Mononuclear cell (primary cell): ENCODE measurements around the gene DPM2. TPM values are rescaled to one million over a fixed set of nuclear protein-coding genes. Genes with fewer than 3 reads are reported as not detected.
A peak's percentile ranks its signal among the peaks of the same experiment; 100 is the strongest.

ENCODE experiments used
- H3K27me3 ChIP-seq: 2 replicates; pipeline ENCODE4 v1.6.0; 2011; ENCODE audit warnings: low read length, control low read depth; ENCODE audit not compliant: insufficient read depth
- H3K4me1 ChIP-seq: 2 replicates; pipeline ENCODE4 v1.5.1; 2011; ENCODE audit warnings: mild to moderate bottlenecking, low read length, control low read depth; ENCODE audit not compliant: insufficient read depth
- H3K4me3 ChIP-seq: 2 replicates; pipeline ENCODE4 v1.5.1; 2011; ENCODE audit warnings: mild to moderate bottlenecking, low read length, moderate library complexity
- H3K9me3 ChIP-seq: 2 replicates; pipeline ENCODE4 v1.5.1; 2011; ENCODE audit warnings: low read depth, mild to moderate bottlenecking, control low read depth, low read length
- total RNA-seq: library from RNA; depleted of rRNA; stranded (reverse); fragments of >200 nt; gene quantifications from one replicate; pipeline ENCODE4 v1.2.3, GENCODE V29; 2012

DPM2 gene, protein sequence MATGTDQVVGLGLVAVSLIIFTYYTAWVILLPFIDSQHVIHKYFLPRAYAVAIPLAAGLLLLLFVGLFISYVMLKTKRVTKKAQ
- total RNA-seq = 12.7 TPM

DNA sequence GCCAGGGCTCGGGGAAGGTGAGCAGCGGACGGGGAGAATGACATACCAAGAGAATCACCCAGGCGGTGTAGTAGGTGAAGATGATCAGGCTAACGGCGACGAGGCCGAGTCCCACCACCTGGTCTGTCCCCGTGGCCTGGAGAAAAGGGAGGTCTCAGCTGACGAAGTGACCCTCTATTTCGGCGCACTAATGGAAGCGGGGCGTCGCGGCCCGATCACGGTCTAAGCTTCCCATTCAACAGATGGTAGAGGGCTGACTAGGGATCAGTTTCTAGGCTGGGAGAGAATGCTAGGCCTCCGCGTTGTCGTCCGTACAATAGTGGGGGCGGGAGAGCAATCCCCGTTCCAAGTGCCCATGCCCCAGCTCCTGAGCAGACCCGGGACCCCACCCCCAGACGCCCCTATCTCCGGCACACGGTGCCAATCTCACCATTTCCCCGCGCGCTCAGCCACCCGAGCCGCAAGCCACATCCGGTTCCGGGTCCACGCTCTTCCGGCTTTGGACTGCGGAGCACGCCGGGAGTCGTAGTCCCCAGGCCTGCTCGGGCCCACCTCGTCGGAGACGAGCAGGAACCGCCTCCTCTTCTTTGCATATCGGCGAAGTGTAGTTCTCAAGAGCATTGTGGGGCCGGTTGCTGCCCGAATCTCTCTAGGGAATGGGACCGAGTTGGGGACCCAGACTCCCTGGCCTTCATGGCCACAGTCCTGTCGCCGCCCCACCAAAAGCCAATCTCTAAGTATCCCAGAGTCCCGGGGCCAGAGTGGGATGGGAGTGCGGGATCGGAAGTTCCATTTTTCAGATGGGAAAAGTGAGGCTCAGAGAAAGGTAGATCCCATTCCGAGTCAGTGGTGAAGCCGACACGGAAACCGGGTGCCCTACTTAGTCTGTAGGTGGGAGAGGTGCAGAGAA is at the start of gene DPM2:
Gene DPM2, minus strand, starts transcription at position 467 of the 910 bp plus-strand sequence. Its CDS starts 34 bp downstream, at position 433.
- Histone ChIP-seq H3K4me1 (peaks cover 30% of the 10 kb centered on the region), H3K9me3 (no peaks in the 10 kb centered on the region), H3K4me3 (peak within 1 kb of the TSS; percentile 61), H3K27me3 (no peaks in the 10 kb centered on the region)

DNA sequence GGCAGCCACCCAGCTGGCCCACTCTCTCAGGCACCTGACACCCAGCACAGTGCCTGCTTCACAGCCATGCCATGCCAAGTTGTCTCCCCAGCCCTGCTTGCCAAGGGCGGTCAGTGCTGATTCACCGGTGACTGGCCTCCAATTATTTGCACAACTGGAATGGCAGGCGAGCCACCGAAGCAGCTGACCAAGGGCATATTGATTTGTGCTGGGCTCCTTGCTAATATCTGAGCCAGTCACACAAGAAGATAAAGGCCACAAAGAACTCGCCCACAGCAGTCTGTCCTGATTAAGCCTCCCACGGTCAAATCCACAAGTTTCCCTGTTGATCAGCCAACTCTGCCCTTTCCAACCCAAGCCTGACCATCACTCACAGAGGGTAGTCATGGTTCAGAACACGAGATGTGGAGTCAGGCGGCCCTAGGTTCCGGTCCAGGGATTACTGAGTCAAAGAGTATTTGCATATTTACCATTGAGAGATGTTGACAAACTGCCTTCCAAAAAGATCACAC is 49.5 kb upstream of the DPM2 start:
- Histone ChIP-seq H3K9me3 (no peaks in the 10 kb centered on the region), H3K4me1 (peaks cover 40% of the 10 kb centered on the region), H3K4me3 (no peak overlapping the region), H3K27me3 (no peaks in the 10 kb centered on the region)

DNA sequence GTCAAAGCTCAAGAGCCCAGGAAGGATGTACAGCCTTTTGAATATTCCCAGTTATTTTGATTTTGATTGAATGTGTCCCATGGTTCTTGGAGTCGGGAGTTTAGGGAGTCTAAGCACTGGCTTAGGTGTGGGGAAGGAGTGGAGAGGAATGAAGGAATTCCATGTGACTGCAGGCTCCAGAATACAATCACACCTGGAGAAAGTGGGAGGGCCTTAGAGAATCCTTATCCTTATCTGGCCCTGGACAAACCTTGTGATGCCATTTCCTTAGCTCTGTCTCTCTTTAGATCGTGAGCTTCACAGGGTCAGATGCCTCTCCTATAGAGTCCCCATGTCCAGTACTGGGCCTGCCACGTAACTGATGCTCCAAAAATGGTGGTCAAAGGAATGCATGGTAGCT is 47.4 kb upstream of the DPM2 start:
- Histone ChIP-seq H3K9me3 (no peaks in the 10 kb centered on the region), H3K4me1 (peaks cover 38% of the 10 kb centered on the region), H3K4me3 (no peak overlapping the region), H3K27me3 (no peaks in the 10 kb centered on the region)

DNA sequence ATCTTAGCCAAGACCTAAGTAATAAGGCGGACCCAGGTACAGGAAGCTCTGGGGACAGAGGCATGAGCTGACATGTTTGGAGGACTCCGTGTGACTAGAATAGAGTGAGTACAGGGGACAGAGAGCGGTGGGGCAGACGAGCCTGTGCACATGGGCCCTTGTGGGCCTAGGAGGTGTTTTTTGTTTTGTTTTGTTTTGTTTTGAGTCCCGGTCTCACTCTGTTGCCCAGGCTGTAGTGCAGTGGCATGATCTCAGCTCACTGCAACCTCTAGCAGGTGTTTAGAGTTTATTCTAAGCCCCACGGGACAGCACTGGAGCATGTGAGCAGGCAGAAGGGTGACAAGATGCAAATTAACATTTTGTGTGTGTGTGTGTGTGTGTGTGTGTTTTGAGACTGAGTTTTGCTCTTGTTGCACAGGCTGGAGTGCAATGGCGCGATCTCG is 46.2 kb upstream of the DPM2 start:
- no peaks in the 10 kb centered on the region for H3K9me3 ChIP-seq
- H3K4me3 ChIP-seq = no peak overlapping the region
- peaks cover 50% of the 10 kb centered on the region for H3K4me1 ChIP-seq
- H3K27me3 ChIP-seq = no peaks in the 10 kb centered on the region

DNA sequence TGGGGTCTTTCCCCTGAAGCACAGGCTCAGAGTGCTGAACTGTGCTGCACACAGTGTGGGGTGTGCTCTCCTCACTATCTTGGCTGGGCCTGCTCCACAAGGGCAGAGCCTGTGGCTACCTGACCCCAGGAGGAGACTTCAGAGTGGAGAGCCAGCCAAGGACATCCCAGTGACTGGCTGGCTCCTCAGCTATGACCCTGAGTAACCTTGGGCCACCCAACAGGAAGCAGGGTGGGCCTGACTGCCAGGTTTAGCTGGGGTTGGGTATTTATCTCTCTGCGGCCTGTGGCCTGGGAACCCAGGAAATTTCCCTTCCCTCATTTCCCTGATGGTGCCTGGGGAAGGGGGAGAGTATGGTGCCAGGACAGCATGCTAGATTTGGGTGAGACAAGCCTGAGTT is 45.3 kb upstream of the DPM2 start:
- Histone ChIP-seq H3K4me1 (peaks cover 59% of the 10 kb centered on the region), H3K27me3 (no peaks in the 10 kb centered on the region), H3K9me3 (no peaks in the 10 kb centered on the region), H3K4me3 (no peak overlapping the region)

DNA sequence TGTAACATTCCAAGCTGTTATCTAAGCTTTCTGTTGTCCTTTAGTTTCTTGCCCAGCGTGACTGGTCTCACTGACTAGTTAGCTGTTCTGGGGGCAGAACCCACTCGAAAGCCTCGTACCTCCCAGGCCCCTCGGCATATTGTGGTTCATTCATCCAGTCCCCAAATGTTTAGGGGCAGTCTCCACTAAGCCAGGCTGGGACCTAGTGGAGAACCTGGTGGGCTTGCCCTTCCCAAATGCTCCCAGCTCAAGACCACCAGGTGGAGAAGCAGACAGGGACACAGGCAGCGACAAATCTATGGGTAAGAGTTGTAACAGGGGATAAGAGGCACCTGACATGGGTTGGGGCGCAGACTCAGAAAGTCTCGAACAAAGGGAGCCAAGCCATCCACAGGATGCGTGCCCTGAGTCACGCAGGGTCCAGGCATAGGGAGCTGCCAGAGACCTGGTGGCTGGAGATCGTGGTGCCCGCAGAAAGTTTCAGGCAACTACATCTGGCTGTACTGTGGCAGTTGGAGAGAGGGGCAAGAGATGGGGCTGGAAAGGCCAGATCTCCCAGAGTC is 44.0 kb upstream of the DPM2 start:
- Histone ChIP-seq H3K4me3 (peak overlapping the region; percentile 62), H3K27me3 (no peaks in the 10 kb centered on the region), H3K4me1 (peaks cover 72% of the 10 kb centered on the region), H3K9me3 (no peaks in the 10 kb centered on the region)

DNA sequence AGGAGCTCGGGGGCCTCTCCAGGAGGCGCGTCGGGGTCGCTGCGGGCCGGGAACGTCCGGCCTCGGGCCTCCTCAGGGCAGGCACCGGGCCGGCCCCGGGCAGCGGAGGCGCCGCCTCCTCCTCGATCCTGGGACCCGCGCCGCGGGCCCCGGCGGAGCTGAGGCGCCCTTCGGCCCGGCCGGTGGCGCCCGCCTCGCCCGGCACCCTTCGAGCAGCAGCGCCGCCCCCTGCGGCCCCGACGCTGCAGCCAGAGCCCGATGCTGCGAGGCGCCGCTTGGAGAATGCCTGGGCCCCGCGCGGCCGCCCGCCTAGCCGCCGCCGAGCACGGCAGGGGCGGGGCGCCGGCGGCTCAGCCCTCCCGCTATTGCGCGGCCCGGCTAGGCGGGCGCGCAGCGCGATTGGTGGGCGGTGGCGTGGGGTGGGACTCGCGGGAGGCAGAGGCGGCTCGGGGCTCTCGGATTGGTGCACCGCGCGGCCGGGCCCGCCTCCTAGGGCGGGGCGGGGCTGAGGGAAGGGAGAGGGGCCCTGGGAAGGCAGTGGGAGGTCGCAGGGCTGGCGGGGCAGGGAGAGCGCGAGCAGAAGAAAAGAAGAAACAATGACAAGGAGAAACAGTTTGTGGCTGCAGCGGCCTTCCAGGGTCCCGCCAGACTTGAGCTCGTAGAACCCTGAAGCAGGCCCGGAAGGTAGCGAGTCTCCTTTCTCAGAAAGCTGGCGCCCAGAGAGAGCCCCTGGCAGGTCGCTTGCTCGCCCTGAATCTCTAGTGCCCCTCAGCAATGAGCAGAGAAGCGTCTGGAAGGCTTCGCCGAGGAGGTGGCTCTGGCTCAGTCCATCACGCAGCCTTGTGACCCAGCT is 43.3 kb upstream of the DPM2 start, which contains the start of gene EEIG1:
Gene EEIG1, minus strand, starts transcription at position 284 of the 853 bp plus-strand sequence. CDS start 852 bp downstream, outside the sequence.
- H3K27me3 ChIP-seq = no peaks in the 10 kb centered on the region
- no peaks in the 10 kb centered on the region for H3K9me3 ChIP-seq
- H3K4me3 ChIP-seq = peak within 1 kb of the TSS; percentile 62
- peaks cover 79% of the 10 kb centered on the region for H3K4me1 ChIP-seq

DNA sequence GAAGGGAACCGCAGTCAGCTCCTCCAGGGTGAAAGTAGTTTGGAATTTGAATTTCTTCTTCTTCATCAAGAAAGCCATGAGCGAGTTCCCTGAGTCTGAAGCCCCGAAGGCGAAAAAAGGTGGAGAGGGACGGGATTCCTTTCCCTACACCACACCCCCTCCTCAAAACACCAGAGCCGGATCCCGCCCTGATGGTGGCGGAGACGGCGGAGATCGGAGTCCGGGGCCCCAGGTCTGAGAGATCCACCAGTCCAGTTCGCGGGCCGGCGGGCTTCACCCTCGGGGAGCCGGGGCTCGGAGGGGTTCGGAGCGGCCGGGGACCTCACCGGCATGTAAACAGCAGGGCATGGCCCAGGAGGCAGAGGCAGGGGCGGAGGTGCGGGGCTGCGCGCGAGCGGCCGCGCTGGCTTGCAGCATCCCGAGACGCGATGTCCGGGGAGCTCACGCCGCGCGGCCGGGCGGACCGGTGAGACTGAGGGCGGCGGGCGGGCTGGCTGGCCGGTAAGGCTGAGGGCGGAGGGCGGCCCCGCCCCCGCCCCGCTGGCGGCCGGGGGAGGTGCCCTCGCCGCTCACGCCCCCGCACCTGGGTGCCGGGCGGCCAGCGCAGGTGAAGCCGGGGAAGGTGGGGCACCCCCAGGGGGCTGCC is 42.5 kb upstream of the DPM2 start:
- H3K27me3 ChIP-seq = no peaks in the 10 kb centered on the region
- peaks cover 86% of the 10 kb centered on the region for H3K4me1 ChIP-seq
- H3K4me3 ChIP-seq = peak overlapping the region; percentile 62
- no peaks in the 10 kb centered on the region for H3K9me3 ChIP-seq

DNA sequence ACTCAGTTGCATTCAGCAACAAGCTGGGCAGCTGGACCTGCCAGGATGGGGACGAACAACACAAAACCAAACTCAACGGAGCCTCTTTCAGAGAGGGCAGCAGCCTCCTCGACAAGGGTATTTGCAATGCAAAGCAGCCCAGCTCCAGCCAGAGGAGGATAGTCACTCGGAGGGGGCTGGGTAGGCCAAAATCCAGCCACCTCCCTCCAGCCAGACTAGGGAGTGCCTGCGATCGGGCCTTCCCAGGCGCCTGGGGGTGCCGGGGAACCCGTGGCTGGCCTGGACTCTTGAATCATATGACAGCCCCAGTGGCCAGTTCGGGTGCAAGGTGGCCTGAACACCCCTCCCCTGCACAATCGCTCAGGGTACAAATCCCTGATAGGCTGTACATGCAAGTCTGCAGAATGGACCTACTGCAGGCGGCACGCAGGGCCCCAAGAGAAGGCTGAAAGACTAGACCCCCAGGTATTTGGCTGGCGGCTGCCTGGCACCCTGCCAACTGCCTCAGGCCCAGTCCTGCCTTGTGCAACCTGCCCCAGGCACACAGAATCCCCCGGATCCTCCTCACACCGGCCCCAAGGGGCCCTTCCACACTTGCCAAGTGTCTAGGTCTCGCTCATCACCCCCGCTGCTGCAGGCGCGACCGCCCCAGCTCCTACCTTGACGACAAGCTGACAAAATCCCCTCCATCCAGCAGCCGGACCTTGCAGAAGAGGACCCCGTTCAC is 41.8 kb upstream of the DPM2 start:
- Histone ChIP-seq H3K27me3 (no peaks in the 10 kb centered on the region), H3K4me1 (peaks cover 89% of the 10 kb centered on the region), H3K4me3 (peak overlapping the region; percentile 62), H3K9me3 (no peaks in the 10 kb centered on the region)

DNA sequence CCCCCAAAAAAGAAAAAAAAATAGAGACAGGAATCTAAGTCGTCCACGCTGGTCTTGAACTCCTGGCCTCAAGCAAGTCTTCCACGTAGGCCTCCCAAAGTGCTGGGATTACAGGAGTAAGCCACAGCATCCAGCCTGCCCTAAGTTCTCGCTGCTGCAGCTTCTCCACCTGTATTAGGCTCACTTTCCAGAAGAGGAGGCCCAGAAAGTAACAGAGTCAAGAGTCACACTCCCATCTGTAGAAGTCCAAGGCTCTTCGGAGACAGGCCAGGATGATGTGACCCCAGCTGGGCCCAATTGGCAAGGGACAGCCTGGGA is 41.3 kb upstream of the DPM2 start:
- Histone ChIP-seq H3K4me3 (peak overlapping the region; percentile 62), H3K27me3 (no peaks in the 10 kb centered on the region), H3K4me1 (peaks cover 90% of the 10 kb centered on the region), H3K9me3 (no peaks in the 10 kb centered on the region)

DNA sequence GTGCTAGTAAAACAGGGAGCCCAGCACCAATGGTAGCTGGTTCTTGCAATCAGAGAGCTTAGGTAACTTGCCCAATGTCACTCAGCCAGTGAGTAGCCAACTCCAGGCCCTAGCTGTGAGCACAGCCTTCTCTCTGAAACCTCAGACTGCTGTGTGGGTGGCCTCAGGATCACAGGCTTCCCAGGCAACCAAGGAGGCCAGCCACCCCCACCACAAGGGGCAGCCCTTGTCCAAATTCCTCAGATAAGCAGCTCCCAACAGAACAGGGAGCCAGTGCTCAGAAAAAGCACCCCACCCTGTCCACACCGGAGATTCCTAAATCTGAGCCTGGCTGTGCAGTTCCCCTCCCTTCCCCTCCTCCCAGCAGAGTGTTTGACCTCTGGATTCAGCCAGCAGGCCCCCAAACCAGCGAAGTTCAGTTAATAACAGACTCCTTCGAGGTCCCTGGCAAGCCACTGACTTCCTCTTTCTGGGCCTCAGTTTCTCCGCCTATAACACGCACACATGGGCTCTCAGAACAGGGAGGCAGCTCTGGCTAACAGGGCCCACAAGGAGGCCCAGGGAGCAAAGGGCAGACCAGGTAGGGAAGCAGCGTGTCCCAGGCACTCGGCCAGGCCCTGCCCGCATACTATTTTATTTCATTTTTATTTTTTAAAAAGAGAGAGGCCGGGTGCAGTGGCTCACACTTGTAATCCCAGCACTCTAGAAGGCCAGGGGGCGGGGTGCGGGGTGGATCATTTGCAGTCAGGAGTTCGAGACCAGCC is 40.4 kb upstream of the DPM2 start:
- Histone ChIP-seq H3K27me3 (no peaks in the 10 kb centered on the region), H3K9me3 (no peaks in the 10 kb centered on the region), H3K4me1 (peaks cover 89% of the 10 kb centered on the region), H3K4me3 (peak overlapping the region; percentile 62)

DNA sequence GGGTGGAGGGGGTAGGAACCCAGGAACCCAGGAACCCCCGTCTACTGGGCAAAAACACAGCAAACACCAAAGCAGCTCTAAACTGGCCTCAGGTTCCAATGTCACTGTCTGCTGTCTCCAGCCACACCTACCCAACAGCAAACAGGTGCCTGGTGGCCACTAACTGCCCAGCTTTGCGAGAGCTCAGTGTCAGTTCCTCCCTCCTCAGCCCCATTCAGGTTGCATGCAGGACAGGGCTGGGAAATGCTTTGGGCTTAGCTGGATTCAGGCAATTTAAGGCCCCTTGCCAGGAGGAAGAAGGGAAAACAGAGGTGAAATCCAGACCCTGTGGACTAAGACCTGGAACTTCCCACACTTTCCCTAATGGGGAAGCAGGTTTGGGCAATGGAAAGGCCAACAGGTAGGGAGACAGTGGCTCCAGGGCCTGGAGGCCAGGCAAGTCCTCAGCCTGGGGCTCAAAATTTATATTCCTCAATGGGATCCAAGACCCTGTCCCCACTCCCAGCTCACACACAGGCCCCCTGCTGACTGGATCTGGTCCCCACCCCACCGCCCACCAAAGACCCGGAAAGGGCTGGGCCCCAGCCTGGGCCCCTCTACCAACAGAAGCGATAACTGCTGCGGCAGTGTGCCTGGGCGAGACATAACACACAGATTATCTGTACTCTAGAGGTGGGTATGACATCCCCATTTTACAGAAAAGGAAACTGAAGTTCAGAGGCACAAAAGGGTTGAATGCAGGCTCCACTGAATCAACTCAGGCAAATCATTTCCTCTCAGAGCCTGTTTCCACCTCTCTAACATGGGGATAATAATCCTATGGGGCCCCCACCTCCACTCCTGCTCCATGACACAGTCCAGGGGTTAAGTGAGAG is 39.6 kb upstream of the DPM2 start:
- Histone ChIP-seq H3K4me1 (peaks cover 89% of the 10 kb centered on the region), H3K9me3 (no peaks in the 10 kb centered on the region), H3K4me3 (peak overlapping the region; percentile 62), H3K27me3 (no peaks in the 10 kb centered on the region)
